Ishikawa (cell line): ENCODE results near the gene MCF2L.

Source experiments
- CEBPB ChIP-seq: IDR thresholded peaks from 2 replicates; pipeline ENCODE4 v1.6.1; 2012
- CREB1 ChIP-seq: IDR thresholded peaks from 2 replicates; pipeline ENCODE4 v1.6.1; 2012; ENCODE audit warnings: low read depth
- EGR1 ChIP-seq: IDR thresholded peaks from 2 replicates; pipeline ENCODE4 v1.6.1; 2012
- EP300 ChIP-seq: IDR thresholded peaks from 2 replicates; pipeline ENCODE4 v1.6.1; 2012; ENCODE audit warnings: borderline replicate concordance
- FOXM1 ChIP-seq: IDR thresholded peaks from 2 replicates; pipeline ENCODE4 v1.6.1; 2012; ENCODE audit warnings: low read depth, borderline replicate concordance
- NFIC ChIP-seq: IDR thresholded peaks from 2 replicates; pipeline ENCODE4 v1.6.1; 2012
- RAD21 ChIP-seq: IDR thresholded peaks from 2 replicates; pipeline ENCODE4 v1.6.1; 2012; ENCODE audit warnings: low read depth
- TAF1 ChIP-seq: IDR thresholded peaks from 2 replicates; pipeline ENCODE4 v1.6.1; 2012; ENCODE audit warnings: low read depth, mild to moderate bottlenecking
- TCF12 ChIP-seq: IDR thresholded peaks from 2 replicates; pipeline ENCODE4 v1.6.1; 2012; ENCODE audit warnings: low read depth
- TEAD4 ChIP-seq: IDR thresholded peaks from 2 replicates; pipeline ENCODE4 v1.6.1; 2012
- YY1 ChIP-seq: IDR thresholded peaks from 2 replicates; pipeline ENCODE4 v1.6.1; 2012; ENCODE audit warnings: low read depth
- ZBTB7A ChIP-seq: IDR thresholded peaks from 2 replicates; pipeline ENCODE4 v1.6.1; 2012; ENCODE audit warnings: low read depth
- TF ChIP-seq, protein P1 (sequence below): IDR thresholded peaks from 2 replicates; pipeline ENCODE4 v1.6.1; 2012
- TF ChIP-seq, protein P2 (sequence below): IDR thresholded peaks from 2 replicates; pipeline ENCODE4 v1.6.1; 2012; ENCODE audit warnings: low read depth, mild to moderate bottlenecking
- TF ChIP-seq, protein P3 (sequence below): IDR thresholded peaks from 2 replicates; pipeline ENCODE4 v1.6.1; 2012

The MCF2L gene

DNA sequence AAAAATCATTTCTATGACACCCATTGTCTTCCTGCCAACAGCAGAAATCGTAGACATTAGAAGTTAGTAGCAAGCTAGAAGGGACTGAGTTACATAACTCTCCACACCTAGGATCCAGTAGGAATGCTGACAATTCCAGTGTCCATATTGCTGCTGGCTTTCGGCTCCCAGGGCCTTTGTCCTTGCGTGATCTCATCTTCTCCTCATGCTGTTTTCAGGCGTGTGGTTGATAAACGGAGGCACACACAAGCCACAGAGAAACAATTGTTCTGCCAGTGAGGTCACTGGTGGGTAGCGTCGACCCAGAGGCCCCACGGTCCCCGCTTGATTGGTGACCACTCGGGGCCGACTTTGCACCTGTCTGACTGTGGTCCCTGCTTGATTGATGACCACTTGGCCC, 104.9 kb downstream of the MCF2L start:
- TF ChIP-seq TAF1 (no peak), ZBTB7A (no peak), EP300 (no peak)

DNA sequence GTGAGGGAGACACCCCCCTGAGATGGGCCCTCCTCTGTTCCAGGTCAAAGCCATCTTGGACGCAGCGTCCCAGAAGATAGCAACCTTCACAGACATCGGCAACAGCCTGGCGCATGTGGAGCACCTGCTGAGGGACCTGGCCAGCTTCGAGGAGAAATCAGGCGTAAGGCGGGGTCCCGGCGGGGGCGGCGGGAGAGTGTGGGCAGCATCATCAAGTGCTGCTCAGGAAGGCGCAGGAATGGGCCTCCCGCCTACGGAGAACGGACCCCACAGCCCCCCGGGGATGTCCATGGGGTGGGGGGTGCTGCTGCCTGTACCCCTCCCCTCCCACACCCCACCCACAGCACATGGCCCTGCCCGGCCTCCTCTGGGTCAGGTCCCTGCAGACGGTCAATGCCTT, 105.4 kb downstream of the MCF2L start:
- no peak for TF ChIP-seq CREB1
- TF ChIP-seq, protein P1, sequence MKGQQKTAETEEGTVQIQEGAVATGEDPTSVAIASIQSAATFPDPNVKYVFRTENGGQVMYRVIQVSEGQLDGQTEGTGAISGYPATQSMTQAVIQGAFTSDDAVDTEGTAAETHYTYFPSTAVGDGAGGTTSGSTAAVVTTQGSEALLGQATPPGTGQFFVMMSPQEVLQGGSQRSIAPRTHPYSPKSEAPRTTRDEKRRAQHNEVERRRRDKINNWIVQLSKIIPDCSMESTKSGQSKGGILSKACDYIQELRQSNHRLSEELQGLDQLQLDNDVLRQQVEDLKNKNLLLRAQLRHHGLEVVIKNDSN = no peak
- no peak for TF ChIP-seq NFIC
- TF ChIP-seq YY1 = no peak
- TF ChIP-seq EP300 = no peak
- no peak for TF ChIP-seq ZBTB7A
- TF ChIP-seq TAF1 = no peak
- TF ChIP-seq RAD21 = no peak
- TF ChIP-seq EGR1 = no peak
- TF ChIP-seq TEAD4 = no peak
- no peak for TF ChIP-seq FOXM1
- TF ChIP-seq, protein P2, sequence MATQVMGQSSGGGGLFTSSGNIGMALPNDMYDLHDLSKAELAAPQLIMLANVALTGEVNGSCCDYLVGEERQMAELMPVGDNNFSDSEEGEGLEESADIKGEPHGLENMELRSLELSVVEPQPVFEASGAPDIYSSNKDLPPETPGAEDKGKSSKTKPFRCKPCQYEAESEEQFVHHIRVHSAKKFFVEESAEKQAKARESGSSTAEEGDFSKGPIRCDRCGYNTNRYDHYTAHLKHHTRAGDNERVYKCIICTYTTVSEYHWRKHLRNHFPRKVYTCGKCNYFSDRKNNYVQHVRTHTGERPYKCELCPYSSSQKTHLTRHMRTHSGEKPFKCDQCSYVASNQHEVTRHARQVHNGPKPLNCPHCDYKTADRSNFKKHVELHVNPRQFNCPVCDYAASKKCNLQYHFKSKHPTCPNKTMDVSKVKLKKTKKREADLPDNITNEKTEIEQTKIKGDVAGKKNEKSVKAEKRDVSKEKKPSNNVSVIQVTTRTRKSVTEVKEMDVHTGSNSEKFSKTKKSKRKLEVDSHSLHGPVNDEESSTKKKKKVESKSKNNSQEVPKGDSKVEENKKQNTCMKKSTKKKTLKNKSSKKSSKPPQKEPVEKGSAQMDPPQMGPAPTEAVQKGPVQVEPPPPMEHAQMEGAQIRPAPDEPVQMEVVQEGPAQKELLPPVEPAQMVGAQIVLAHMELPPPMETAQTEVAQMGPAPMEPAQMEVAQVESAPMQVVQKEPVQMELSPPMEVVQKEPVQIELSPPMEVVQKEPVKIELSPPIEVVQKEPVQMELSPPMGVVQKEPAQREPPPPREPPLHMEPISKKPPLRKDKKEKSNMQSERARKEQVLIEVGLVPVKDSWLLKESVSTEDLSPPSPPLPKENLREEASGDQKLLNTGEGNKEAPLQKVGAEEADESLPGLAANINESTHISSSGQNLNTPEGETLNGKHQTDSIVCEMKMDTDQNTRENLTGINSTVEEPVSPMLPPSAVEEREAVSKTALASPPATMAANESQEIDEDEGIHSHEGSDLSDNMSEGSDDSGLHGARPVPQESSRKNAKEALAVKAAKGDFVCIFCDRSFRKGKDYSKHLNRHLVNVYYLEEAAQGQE = no peak

DNA sequence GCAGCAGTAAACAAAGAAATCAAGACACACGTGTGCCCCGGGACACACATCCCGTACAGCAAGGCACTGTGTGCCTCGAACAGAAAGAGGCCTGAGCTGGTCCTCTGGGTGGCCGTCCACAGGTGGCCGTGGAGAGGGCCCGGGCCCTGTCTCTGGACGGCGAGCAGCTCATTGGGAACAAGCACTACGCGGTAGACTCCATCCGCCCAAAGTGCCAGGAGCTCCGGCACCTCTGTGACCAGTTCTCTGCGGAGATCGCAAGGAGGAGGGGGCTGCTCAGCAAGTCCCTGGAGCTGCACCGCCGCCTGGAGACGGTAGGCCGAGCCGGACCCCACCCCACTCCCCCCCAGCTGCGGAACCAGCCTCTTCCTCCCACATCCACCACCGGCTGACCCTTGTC, 105.9 kb downstream of the MCF2L start:
- TF ChIP-seq CREB1 (no peak), YY1 (no peak), EGR1 (no peak)
- TF ChIP-seq, protein P2 = no peak

DNA sequence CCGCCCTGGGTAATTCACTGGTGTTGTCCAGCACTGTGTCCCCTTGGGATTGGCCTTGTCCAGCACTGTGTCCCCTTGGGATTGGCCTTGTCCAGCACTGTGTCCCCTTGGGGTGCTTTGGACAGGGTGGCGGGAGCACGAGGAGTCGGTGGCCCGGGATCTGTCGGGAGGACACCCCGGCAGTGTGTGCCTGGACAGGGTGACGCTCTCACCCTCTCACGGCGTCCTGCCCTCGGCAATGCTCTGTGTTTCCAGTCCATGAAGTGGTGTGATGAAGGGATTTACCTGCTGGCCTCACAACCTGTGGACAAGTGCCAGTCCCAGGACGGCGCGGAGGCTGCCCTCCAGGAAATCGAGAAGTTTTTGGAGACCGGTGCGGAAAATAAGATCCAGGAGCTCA, 106.7 kb downstream of the MCF2L start:
- no peak for TF ChIP-seq CREB1
- TF ChIP-seq FOXM1 = no peak
- no peak for TF ChIP-seq EGR1
- TF ChIP-seq ZBTB7A = no peak
- TF ChIP-seq TCF12 = no peak
- TF ChIP-seq, protein P1 = no peak
- TF ChIP-seq CEBPB = no peak
- TF ChIP-seq TEAD4 = no peak
- TF ChIP-seq NFIC = no peak
- TF ChIP-seq, protein P3, sequence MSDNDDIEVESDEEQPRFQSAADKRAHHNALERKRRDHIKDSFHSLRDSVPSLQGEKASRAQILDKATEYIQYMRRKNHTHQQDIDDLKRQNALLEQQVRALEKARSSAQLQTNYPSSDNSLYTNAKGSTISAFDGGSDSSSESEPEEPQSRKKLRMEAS = no peak
- no peak for TF ChIP-seq EP300
- TF ChIP-seq TAF1 = no peak
- TF ChIP-seq, protein P2 = no peak

DNA sequence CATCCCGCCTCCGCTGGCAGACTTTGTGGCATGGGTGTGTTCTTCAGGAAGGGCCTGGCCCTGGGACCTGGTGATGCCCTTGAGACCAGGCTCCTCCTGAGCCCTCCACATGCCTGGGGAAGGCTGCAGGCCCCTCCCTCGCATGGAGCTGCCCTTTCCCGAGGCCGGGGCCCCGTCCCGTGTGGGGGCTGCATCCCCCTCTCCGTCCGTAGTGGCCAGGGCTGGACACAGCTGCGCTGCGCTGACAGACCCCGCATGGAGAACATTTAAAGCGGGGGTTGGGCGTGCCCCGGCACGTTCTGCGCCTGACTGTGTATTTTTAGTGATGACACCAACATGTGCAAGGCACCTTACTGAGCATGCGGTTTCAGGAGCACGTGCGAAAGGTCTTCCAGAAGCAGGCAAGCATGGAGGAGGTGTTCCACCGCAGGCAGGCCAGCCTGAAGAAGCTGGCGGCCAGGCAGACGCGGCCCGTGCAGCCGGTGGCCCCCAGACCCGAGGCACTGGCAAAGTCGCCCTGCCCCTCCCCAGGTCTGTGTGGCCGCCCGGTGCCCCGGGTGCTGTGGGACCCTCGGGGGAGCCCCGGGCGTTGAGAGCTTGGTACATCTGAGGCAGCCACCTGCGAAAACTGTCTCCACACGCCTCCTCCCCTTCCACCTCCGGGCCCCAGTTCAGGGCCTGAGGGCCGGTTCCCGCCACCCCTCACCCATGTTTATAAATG, 107.8 kb downstream of the MCF2L start:
- no peak for TF ChIP-seq EGR1
- TF ChIP-seq, protein P2 = no peak
- TF ChIP-seq CREB1 = no peak
- no peak for TF ChIP-seq CEBPB
- no peak for TF ChIP-seq RAD21
- TF ChIP-seq NFIC = no peak
- TF ChIP-seq TEAD4 = no peak
